ENCODE results near the gene ZNF148.

ZNF148 gene

DNA sequence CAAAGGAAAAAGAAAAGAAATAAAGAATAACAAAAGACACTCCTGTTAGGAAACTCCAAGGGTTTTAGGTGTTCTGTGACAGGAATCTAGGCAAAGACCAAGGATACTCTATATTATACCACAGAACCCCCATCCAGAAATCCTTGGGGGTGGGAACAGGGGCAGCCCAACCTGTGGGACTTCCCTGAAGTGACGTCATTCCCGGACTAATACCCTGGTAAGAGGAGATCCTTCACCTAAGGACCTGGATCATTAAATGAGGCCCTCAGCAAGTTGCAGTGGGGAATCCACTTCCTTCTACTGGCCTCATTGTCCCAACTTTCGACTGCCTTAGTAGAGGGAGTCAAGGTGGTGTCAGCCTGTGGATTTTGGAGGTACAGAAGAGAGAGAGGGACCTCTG is 41.1 kb upstream of the ZNF148 start:
- Histone ChIP-seq H3K27ac (ENCODE audit: extremely low read depth, low read depth, low read length) (no peak overlapping the region), H3K9me3 (ENCODE audit: control insufficient read depth, insufficient read depth, low read depth, low read length) (no peaks in the 10 kb centered on the region), H3K36me3 (ENCODE audit: control insufficient read depth in 2 of 2, insufficient read depth in 1 of 2, low read length in 2 of 2) (no peaks in the 10 kb centered on the region), H3K4me1 (ENCODE audit: control insufficient read depth, insufficient read depth, low read length) (no peaks in the 10 kb centered on the region), H3K4me3 (ENCODE audit: low read depth, low read length) (no peak overlapping the region)
- ChIA-PET POLR2A (no interaction called here), CTCF (no interaction called here)
- no peak for TF ChIP-seq ZNF302 (tag by site-specific recombination; IDR thresholded peaks at IDR 0.05; ENCODE audit: low read depth)
- no peak for TF ChIP-seq ZNF211 (tag by site-specific recombination; IDR thresholded peaks at IDR 0.05; ENCODE audit: low read depth)
- TF ChIP-seq, protein P1, sequence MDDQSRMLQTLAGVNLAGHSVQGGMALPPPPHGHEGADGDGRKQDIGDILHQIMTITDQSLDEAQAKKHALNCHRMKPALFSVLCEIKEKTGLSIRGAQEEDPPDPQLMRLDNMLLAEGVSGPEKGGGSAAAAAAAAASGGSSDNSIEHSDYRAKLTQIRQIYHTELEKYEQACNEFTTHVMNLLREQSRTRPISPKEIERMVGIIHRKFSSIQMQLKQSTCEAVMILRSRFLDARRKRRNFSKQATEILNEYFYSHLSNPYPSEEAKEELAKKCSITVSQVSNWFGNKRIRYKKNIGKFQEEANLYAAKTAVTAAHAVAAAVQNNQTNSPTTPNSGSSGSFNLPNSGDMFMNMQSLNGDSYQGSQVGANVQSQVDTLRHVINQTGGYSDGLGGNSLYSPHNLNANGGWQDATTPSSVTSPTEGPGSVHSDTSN (CRISPR knock-in tag; IDR thresholded peaks at IDR 0.05) = no peak
- no peak for TF ChIP-seq ZNF513 (tag by site-specific recombination; IDR thresholded peaks at IDR 0.05)
- TF ChIP-seq, protein P2, sequence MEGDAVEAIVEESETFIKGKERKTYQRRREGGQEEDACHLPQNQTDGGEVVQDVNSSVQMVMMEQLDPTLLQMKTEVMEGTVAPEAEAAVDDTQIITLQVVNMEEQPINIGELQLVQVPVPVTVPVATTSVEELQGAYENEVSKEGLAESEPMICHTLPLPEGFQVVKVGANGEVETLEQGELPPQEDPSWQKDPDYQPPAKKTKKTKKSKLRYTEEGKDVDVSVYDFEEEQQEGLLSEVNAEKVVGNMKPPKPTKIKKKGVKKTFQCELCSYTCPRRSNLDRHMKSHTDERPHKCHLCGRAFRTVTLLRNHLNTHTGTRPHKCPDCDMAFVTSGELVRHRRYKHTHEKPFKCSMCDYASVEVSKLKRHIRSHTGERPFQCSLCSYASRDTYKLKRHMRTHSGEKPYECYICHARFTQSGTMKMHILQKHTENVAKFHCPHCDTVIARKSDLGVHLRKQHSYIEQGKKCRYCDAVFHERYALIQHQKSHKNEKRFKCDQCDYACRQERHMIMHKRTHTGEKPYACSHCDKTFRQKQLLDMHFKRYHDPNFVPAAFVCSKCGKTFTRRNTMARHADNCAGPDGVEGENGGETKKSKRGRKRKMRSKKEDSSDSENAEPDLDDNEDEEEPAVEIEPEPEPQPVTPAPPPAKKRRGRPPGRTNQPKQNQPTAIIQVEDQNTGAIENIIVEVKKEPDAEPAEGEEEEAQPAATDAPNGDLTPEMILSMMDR (tag by site-specific recombination; IDR thresholded peaks at IDR 0.05) = no peak
- no peak for TF ChIP-seq ZNF747 (tag by site-specific recombination; IDR thresholded peaks at IDR 0.05)
- no peak for TF ChIP-seq ZNF518A (tag by site-specific recombination; conservative IDR thresholded peaks at IDR 0.05; ENCODE audit: low read depth)

DNA sequence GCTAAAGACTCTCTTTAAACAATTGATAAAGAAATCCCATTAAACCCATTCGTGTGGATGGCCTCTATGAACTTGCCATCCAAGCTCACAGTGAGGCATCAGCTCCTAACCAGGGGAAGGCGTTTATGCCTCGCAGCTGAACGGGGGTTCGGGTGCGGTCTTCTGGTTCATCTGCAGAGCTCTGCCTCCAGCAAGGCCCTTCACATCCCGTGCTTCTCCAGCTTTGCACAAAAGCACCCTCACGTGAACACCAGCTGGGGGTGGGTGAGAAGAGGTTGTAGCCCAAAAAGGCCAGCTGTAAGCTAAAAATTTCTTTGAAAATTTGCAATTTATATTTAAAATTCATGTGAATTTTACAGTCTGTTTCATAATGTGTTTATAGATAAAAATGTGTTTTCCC is 39.5 kb upstream of the ZNF148 start:
- H3K9me3 ChIP-seq (ENCODE audit: control insufficient read depth, insufficient read depth, low read depth, low read length) = no peaks in the 10 kb centered on the region
- no peaks in the 10 kb centered on the region for H3K4me1 ChIP-seq (ENCODE audit: control insufficient read depth, insufficient read depth, low read length)
- ChIA-PET CTCF (interaction anchor here (0.6 kb wide), 1 partner anchor 154 kb away, joined by 3 read pairs; no protein-coding TSS in a partner anchor), POLR2A (interaction anchor here (0.6 kb wide), 1 partner anchor 775 kb away, joined by 3 read pairs; no protein-coding TSS in a partner anchor)
- no peak overlapping the region for H3K4me3 ChIP-seq (ENCODE audit: low read depth, low read length)
- H3K36me3 ChIP-seq (ENCODE audit: control insufficient read depth in 2 of 2, insufficient read depth in 1 of 2, low read length in 2 of 2) = no peaks in the 10 kb centered on the region
- no peak overlapping the region for H3K27ac ChIP-seq (ENCODE audit: extremely low read depth, low read depth, low read length)
- no peak for TF ChIP-seq KLF7 (tag by site-specific recombination; IDR thresholded peaks at IDR 0.05; ENCODE audit: borderline replicate concordance)
- TF ChIP-seq SP3 (tag by site-specific recombination; IDR thresholded peaks at IDR 0.05) = no peak
- no peak for TF ChIP-seq ZNF580 (tag by site-specific recombination; IDR thresholded peaks at IDR 0.05)
- no peak for TF ChIP-seq ZNF211 (tag by site-specific recombination; IDR thresholded peaks at IDR 0.05; ENCODE audit: low read depth)
- no peak for TF ChIP-seq ZNF701 (tag by site-specific recombination; IDR thresholded peaks at IDR 0.05)
- TF ChIP-seq, protein P3, sequence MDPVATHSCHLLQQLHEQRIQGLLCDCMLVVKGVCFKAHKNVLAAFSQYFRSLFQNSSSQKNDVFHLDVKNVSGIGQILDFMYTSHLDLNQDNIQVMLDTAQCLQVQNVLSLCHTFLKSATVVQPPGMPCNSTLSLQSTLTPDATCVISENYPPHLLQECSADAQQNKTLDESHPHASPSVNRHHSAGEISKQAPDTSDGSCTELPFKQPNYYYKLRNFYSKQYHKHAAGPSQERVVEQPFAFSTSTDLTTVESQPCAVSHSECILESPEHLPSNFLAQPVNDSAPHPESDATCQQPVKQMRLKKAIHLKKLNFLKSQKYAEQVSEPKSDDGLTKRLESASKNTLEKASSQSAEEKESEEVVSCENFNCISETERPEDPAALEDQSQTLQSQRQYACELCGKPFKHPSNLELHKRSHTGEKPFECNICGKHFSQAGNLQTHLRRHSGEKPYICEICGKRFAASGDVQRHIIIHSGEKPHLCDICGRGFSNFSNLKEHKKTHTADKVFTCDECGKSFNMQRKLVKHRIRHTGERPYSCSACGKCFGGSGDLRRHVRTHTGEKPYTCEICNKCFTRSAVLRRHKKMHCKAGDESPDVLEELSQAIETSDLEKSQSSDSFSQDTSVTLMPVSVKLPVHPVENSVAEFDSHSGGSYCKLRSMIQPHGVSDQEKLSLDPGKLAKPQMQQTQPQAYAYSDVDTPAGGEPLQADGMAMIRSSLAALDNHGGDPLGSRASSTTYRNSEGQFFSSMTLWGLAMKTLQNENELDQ (tag by site-specific recombination; IDR thresholded peaks at IDR 0.05; ENCODE audit: low read depth) = no peak
- TF ChIP-seq HOXA7 (CRISPR knock-in tag; IDR thresholded peaks at IDR 0.05; ENCODE audit: borderline replicate concordance) = no peak
- TF ChIP-seq, protein P4, sequence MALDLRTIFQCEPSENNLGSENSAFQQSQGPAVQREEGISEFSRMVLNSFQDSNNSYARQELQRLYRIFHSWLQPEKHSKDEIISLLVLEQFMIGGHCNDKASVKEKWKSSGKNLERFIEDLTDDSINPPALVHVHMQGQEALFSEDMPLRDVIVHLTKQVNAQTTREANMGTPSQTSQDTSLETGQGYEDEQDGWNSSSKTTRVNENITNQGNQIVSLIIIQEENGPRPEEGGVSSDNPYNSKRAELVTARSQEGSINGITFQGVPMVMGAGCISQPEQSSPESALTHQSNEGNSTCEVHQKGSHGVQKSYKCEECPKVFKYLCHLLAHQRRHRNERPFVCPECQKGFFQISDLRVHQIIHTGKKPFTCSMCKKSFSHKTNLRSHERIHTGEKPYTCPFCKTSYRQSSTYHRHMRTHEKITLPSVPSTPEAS (tag by site-specific recombination; IDR thresholded peaks at IDR 0.05) = no peak
- TF ChIP-seq ZNF664 (tag by site-specific recombination; IDR thresholded peaks at IDR 0.05) = no peak
- no peak for TF ChIP-seq ZNF654 (tag by site-specific recombination; IDR thresholded peaks at IDR 0.05; ENCODE audit: low read depth)
- no peak for TF ChIP-seq BCL11B (tag by site-specific recombination; IDR thresholded peaks at IDR 0.05; ENCODE audit: low read depth)
- TF ChIP-seq ZNF202 (tag by site-specific recombination; IDR thresholded peaks at IDR 0.05; ENCODE audit: borderline replicate concordance) = no peak
- no peak for TF ChIP-seq ZBTB26 (tag by site-specific recombination; optimal IDR thresholded peaks at IDR 0.05)

All from HEK293 (cell line).